Esophagus squamous epithelium (tissue), 4 donors: ENCODE results near the gene LONRF3.

Experiments
- CTCF ChIP-seq, 6 experiments: fragments of 450-650 bp in 4 of 6; fragments of 200-600 bp in 2 of 6; sonication (generic) in 2 of 6; IDR thresholded peaks; one replicate each; pipeline ENCODE4 v1.5.1; 2016 to 2019; ENCODE audit warnings: antibody characterized with exemption in 6 of 6, mild to moderate bottlenecking in 4 of 6, moderate library complexity in 4 of 6
- POLR2A ChIP-seq, 4 donors: fragments of 450-650 bp; IDR thresholded peaks; one replicate each; pipeline ENCODE4 v1.6.1; 2017; ENCODE audit warnings: antibody characterized with exemption in 4 of 4, mild to moderate bottlenecking in 4 of 4, moderate library complexity in 3 of 4

GRCh38 chrX:118974908-118975671 lies 672 bp downstream of the LONRF3 start:
- no peak for TF ChIP-seq CTCF (IDR thresholded peaks at IDR 0.05)
- TF ChIP-seq POLR2A (IDR thresholded peaks at IDR 0.05): no peak
